GM19025 (cell line): ENCODE measurements around the gene PUM1.

Experiments used
- ATAC-seq: cut with Tn5 transposase; IDR thresholded peaks from one replicate; pipeline ENCODE4 v1.9.1; 2021; ENCODE audit warnings: mild to moderate bottlenecking, low read depth, moderate library complexity; ENCODE audit not compliant: unreplicated experiment

Gene PUM1

GRCh38 chr1:30899577-30900389 is 165.7 kb downstream of the PUM1 start:
- no peak for ATAC-seq

GRCh38 chr1:30898031-30898815 is 167.3 kb downstream of the PUM1 start:
- no peak for ATAC-seq

- no peak for ATAC-seq
Observed at GRCh38 chr1:30896905-30897304, 168.6 kb downstream of the PUM1 start.

- ATAC-seq: no peak
Observed at GRCh38 chr1:30895944-30896660, 169.4 kb downstream of the PUM1 start.

DNA sequence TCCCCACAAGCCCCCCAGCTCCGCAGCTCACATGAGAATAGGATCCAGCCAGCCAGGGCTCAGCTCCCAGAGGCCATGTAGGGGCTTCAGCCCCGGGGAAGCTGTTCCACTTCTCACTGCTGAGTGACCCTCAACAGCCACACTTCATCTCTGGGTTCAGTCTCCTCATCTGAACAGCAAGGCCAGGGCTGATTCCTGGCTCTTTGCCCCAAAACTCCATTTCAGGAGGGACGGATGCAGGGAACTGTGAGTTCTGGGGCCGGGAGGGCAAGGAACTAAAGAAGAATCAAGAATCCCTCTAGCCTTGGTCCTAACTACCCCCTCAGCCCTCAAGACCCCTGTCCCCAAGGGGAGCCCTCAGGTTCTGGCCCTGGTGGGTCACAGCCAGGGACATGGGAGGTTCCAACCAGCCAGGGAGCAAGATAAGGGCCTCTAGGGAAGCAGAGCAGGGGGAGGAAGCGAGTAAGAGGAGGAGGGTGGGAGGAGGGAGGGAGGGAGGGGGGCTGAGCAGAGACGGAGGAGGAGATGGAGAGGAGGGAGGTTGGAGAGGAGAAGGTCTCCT is 170.1 kb downstream of the PUM1 start:
- ATAC-seq: no peak

GRCh38 chr1:30894508-30894973 is 171.0 kb downstream of the PUM1 start:
- no peak for ATAC-seq

GRCh38 chr1:30893776-30894507 is 171.6 kb downstream of the PUM1 start:
- no peak for ATAC-seq

GRCh38 chr1:30892671-30893073 is 172.8 kb downstream of the PUM1 start:
- ATAC-seq: no peak

- ATAC-seq: no peak
Observed at GRCh38 chr1:30891227-30891552, 174.3 kb downstream of the PUM1 start.

GRCh38 chr1:30890502-30891226 is 174.9 kb downstream of the PUM1 start:
- no peak for ATAC-seq

- ATAC-seq: no peak
Observed at GRCh38 chr1:30889511-30889910, 176.0 kb downstream of the PUM1 start.

DNA sequence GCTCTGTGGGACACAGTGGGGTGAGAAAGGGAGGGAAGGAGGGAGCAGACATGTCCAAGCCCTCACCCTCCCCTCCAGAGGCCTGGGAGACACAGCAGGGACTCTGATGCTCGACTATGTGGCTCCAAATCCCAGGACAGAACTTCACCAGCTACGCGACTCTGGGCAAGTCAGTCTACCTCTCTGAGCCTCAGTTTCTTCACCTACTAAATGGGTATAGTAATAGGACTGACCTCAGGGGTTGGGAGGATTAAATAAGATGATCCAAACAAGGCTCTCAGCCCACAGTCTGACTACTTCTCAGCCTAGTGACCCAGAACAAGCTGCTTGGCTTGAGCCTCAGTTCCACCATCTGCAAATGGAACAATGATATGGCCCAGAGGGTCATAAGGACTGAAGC is 176.5 kb downstream of the PUM1 start:
- no peak for ATAC-seq

- ATAC-seq: no peak
Observed at GRCh38 chr1:30888391-30888790, 177.1 kb downstream of the PUM1 start.

DNA sequence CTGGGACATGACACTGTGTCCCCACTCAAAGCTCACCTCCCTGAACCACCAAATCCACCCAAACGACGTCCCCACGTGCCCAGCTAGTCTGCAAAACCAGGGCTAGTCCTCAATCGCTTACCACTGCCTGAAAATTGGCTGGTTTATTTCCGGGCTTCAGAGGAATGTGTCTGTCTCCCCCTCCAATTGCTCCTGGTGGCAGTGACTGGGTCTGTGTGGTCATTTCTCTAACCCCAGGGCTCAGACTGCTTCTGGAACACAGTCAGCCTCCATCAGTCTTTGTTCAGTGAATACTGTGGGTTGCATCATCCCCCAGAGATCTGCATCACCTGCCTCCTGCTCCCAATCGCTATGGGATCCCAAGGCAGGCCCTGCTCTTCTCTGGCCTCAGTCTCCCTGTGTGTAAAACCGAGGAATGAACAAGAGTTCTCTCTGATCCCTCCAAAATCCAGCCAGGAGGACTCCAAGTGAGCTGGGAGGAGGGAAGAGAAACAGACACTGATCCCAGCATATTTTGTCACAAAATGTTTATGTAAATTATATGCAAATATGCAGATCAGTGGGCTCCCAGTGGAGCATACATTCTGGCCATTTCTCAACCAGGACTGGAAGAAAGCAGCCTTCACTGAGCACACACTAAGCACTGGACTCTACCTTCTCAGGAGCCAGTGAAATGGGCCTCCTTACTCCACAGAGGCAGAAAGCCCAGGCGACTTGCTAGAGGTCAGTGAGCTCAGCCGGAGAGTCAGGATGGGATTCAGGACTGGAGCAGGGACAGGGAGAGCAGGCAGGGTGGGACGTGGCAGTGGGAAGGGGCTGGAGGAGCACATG is 177.8 kb downstream of the PUM1 start:
- ATAC-seq: no peak

DNA sequence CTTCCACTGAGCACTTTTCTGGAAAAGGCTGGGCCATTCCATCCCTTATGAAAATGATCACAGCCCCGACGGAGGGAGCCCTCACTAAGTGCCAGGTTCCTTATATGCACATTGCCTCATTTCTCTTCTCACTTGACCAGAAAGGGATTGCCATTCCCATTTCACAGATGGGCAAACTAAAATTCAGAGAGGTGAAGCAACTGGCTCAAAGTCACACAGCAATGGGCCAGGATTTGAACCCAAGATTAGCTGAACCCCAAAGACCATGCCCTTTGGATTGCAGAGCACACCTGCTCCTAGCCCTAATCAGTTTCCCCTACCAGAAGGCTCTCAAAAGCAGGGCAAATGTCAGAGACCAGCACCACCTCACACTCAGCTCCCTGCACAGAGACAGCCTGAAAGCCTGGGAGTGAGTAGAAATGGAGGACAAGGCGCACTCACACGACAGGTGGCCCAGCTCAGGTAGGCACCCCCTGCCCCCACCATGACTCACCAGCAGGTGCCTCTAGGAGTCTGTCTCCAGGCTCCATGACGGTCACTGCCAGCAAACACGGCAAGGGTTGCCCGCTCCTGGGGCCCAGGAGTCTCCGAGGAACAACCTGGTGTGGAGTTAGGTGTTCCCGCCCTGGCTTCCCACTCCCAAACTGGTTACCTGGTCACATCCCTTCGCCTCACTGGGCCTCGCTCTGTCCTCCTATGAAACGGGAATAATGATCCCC is 178.6 kb downstream of the PUM1 start:
- no peak for ATAC-seq

DNA sequence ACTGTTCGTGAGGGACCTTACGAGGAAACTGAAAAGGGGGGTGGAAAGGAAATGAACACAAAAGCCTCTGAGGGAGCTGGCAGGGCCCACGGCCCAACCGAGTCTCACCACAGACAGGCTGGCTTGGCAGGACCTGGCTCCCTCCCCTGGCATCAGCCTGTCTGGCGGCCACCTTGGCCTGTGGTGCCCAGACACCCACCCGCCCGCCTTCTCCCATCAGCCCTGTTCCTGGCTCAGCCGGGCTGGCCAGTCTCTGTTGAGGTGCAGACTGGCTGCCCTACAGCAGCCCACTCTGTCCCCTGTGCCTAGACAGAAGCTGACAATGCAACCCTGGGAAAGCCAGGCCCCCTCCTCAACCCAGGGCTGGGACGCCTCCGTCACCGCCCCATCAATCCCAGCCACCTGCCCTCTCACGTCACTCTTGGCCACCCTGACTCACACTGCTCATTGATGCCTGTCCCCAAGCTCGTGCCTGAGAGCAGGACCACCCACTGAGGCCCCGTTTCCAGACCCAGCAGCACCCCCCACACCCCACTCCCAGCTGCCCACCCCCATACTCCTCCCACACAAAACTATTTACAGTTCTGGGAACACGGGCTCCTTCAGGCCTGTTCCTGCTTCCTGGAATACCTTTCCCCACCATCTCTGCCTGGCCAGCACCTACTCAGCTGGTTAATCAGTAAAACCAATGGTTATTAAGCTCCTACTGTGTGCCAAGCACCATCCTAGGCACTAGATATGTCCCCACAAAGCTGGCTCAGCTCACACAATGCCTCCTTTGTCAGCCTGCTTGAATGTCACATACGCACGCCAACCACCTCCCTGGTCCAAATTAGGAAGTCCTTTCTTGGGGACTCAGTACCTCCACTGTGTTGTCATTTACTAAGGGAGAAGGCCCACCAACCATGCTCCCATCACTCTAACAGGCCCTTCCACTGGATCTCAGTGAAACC is 179.7 kb downstream of the PUM1 start:
- ATAC-seq: no peak

DNA sequence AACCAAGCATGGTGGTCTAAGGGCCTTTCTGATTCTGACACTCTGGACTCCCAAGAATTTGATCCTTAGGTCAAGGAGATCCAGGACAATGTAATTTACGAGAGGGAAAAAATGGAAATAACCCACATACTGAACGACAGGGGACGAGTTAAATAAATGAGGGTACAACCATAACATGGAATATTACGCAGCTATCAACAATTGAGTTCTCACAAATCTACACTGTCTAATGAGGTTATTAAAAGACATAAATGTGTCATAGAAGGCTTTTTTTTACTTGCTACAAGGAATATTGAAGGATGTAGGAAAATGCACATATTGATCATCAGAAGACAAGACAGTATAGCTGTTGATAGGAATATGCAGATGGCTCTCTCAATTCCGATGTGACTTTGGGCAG is 180.8 kb downstream of the PUM1 start:
- ATAC-seq: no peak
